ENCODE measurements around the gene ABCA12.

GRCh38 chr2:214904634-214905033, 233.8 kb downstream of the ABCA12 start:
- TF ChIP-seq ZSCAN29 (IDR thresholded peaks at IDR 0.05), result no peak
- TF ChIP-seq DPF2 (IDR thresholded peaks at IDR 0.05), result no peak
- TF ChIP-seq BRCA1 (IDR thresholded peaks at IDR 0.05; ENCODE audit: low read depth, low read length), result no peak
- TF ChIP-seq, protein P1, sequence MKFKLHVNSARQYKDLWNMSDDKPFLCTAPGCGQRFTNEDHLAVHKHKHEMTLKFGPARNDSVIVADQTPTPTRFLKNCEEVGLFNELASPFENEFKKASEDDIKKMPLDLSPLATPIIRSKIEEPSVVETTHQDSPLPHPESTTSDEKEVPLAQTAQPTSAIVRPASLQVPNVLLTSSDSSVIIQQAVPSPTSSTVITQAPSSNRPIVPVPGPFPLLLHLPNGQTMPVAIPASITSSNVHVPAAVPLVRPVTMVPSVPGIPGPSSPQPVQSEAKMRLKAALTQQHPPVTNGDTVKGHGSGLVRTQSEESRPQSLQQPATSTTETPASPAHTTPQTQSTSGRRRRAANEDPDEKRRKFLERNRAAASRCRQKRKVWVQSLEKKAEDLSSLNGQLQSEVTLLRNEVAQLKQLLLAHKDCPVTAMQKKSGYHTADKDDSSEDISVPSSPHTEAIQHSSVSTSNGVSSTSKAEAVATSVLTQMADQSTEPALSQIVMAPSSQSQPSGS (IDR thresholded peaks at IDR 0.05; ENCODE audit: low read length), result no peak
- no peak for TF ChIP-seq ZZZ3 (IDR thresholded peaks at IDR 0.05; ENCODE audit: control insufficient read depth, insufficient read length, low read depth)
- no peak for TF ChIP-seq POLR2A (IDR thresholded peaks at IDR 0.05; ENCODE audit: low read depth, low read length)
- TF ChIP-seq SUPT20H (IDR thresholded peaks at IDR 0.05; ENCODE audit: borderline replicate concordance, control insufficient read depth, low read depth, low read length), result no peak
- TF ChIP-seq ATF7 (IDR thresholded peaks at IDR 0.05; ENCODE audit: low read depth), result no peak
- no peak for TF ChIP-seq GABPA (IDR thresholded peaks at IDR 0.05; ENCODE audit: low read depth)
- TF ChIP-seq, protein P2, sequence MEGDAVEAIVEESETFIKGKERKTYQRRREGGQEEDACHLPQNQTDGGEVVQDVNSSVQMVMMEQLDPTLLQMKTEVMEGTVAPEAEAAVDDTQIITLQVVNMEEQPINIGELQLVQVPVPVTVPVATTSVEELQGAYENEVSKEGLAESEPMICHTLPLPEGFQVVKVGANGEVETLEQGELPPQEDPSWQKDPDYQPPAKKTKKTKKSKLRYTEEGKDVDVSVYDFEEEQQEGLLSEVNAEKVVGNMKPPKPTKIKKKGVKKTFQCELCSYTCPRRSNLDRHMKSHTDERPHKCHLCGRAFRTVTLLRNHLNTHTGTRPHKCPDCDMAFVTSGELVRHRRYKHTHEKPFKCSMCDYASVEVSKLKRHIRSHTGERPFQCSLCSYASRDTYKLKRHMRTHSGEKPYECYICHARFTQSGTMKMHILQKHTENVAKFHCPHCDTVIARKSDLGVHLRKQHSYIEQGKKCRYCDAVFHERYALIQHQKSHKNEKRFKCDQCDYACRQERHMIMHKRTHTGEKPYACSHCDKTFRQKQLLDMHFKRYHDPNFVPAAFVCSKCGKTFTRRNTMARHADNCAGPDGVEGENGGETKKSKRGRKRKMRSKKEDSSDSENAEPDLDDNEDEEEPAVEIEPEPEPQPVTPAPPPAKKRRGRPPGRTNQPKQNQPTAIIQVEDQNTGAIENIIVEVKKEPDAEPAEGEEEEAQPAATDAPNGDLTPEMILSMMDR (IDR thresholded peaks at IDR 0.05 in 2 of 3, conservative IDR thresholded peaks at IDR 0.05 in 1 of 3; ENCODE audit: control insufficient read depth in 2 of 3, extremely low read depth in 1 of 3, insufficient read depth in 1 of 3, low read depth in 3 of 3, low read length in 3 of 3), result no peak
- no peak for TF ChIP-seq RAD21 (IDR thresholded peaks at IDR 0.05; ENCODE audit: insufficient read depth, low read depth, low read length)
- TF ChIP-seq, protein P3, sequence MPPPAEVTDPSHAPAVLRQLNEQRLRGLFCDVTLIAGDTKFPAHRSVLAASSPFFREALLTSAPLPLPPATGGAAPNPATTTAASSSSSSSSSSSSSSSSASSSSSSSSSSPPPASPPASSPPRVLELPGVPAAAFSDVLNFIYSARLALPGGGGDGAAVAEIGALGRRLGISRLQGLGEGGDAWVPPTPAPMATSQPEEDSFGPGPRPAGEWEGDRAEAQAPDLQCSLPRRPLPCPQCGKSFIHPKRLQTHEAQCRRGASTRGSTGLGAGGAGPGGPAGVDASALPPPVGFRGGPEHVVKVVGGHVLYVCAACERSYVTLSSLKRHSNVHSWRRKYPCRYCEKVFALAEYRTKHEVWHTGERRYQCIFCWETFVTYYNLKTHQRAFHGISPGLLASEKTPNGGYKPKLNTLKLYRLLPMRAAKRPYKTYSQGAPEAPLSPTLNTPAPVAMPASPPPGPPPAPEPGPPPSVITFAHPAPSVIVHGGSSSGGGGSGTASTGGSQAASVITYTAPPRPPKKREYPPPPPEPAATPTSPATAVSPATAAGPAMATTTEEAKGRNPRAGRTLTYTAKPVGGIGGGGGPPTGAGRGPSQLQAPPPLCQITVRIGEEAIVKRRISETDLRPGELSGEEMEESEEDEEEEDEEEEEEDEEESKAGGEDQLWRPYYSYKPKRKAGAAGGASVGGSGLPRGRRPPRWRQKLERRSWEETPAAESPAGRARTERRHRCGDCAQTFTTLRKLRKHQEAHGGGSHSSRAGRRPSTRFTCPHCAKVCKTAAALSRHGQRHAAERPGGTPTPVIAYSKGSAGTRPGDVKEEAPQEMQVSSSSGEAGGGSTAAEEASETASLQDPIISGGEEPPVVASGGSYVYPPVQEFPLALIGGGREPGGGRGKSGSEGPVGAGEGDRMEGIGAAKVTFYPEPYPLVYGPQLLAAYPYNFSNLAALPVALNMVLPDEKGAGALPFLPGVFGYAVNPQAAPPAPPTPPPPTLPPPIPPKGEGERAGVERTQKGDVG (CRISPR knock-in tag; IDR thresholded peaks at IDR 0.05), result no peak
